K562 (cell line): ENCODE measurements around the gene C20orf173. TPM values are rescaled to one million over a fixed set of nuclear protein-coding genes. Genes with fewer than 3 reads are reported as not detected.

Source experiments
- ATAC-seq: fragments of 200-7000 bp; cut with Tn5 transposase; 3 replicates; pipeline ENCODE4 v1.9.1; 2020; ENCODE audit warnings: moderate library complexity
- BruUV-seq: library from RNA; stranded (reverse); fragments of 400-500 nt; replicated peaks from 2 replicates; lab custom pipeline; 2021; lab: Mats Ljungman, UMichigan
- CTCF ChIA-PET: fragments of 300-600 bp; formaldehyde crosslinking; extraction: SDS; loops from one replicate; lab custom pipeline; 2021; ENCODE audit warnings: low intra/inter-chr PET ratio; lab: Yijun Ruan, JAX
- POLR2A ChIA-PET: fragments of 300-600, 350-650 bp; sonication (Branson Sonifier 250); formaldehyde crosslinking; extraction: SDS; loops from one replicate; lab custom pipeline; 2021; ENCODE audit warnings: antibody characterized with exemption, inconsistent platforms; lab: Yijun Ruan, JAX
- DNase-seq, 4 experiments: peaks; one replicate each; pipeline versions ENCODE4 v3.0.0 to v3.0.0-alpha.2; 2011 to 2018; ENCODE audit warnings: low spot score in 3 of 4, mixed read lengths in 3 of 4; ENCODE audit errors: extremely low read depth in 1 of 4
- FAIRE-seq: peaks from 2 replicates; lab custom pipeline; 2011; peaks lifted over from hg19 to GRCh38; lab: Jason Lieb, UNC
- H2AFZ ChIP-seq: 2 replicates; pipeline ENCODE4 v1.6.0; 2011; ENCODE audit warnings: low read depth, low read length, control low read depth, inconsistent platforms
- H3K27ac ChIP-seq: fragments of 200-600 bp; 3 replicates; pipeline ENCODE4 v1.8.0; 2011; ENCODE audit warnings: low read depth, mild to moderate bottlenecking, control low read depth, inconsistent platforms, low read length, moderate library complexity, mixed read lengths; ENCODE audit errors: extremely low read depth
- H3K27me3 ChIP-seq, 2 experiments: fragments of 300-600 bp in 1 of 2; 2 replicates in 1 of 2; 3 replicates in 1 of 2; pipeline versions ENCODE4 v1.6.0 to v1.8.0; 2011; ENCODE audit warnings: inconsistent platforms in 2 of 2, low read length in 2 of 2, mild to moderate bottlenecking in 1 of 2, mixed read lengths in 1 of 2, moderate library complexity in 1 of 2; ENCODE audit not compliant: control insufficient read depth in 2 of 2, insufficient read depth in 2 of 2
- H3K36me3 ChIP-seq: fragments of 300-600 bp; 3 replicates; pipeline ENCODE4 v1.8.0; 2011; ENCODE audit warnings: mild to moderate bottlenecking, low read length, inconsistent platforms; ENCODE audit not compliant: control insufficient read depth, insufficient read depth
- H3K4me1 ChIP-seq, 2 experiments: fragments of 200-600 bp in 1 of 2; replicated peaks in 1 of 2; 2 replicates in 1 of 2; 3 replicates in 1 of 2; pipeline versions ENCODE4 v1.5.1 to v1.8.0; 2011; ENCODE audit warnings: inconsistent platforms in 2 of 2, low read length in 2 of 2, mild to moderate bottlenecking in 1 of 2, mixed read lengths in 1 of 2, moderate library complexity in 1 of 2; ENCODE audit not compliant: control insufficient read depth in 2 of 2, insufficient read depth in 2 of 2
- H3K4me2 ChIP-seq: 2 replicates; pipeline ENCODE4 v1.6.1; 2011; ENCODE audit warnings: low read length, control low read depth, inconsistent platforms, mixed read lengths; ENCODE audit not compliant: insufficient read depth
- H3K4me3 ChIP-seq: fragments of 200-600 bp; sonication (generic), shearing (Covaris generic); 2 replicates; pipeline ENCODE4 v1.5.1; 2016; ENCODE audit warnings: control low read depth, inconsistent platforms
- H3K79me2 ChIP-seq: fragments of 200-600 bp; 3 replicates; pipeline ENCODE4 v1.8.0; 2011; ENCODE audit warnings: low read length, inconsistent platforms; ENCODE audit not compliant: control insufficient read depth, insufficient read depth
- H3K9ac ChIP-seq, 2 experiments: 2 replicates each; pipeline versions ENCODE4 v1.6.0 to v1.6.1; 2011; ENCODE audit warnings: low read depth in 2 of 2, low read length in 2 of 2, control low read depth in 1 of 2, inconsistent platforms in 1 of 2, mild to moderate bottlenecking in 1 of 2, mixed read lengths in 1 of 2; ENCODE audit not compliant: insufficient read depth in 1 of 2
- H3K9me1 ChIP-seq: one replicate; pipeline ENCODE4 v1.6.0; 2011; ENCODE audit warnings: inconsistent platforms, mild to moderate bottlenecking, low read length, moderate library complexity; ENCODE audit not compliant: control insufficient read depth, insufficient read depth
- H3K9me3 ChIP-seq: replicated peaks from 2 replicates; pipeline ENCODE4 v1.5.1; 2011; ENCODE audit warnings: low read depth, low read length, inconsistent platforms; ENCODE audit not compliant: control insufficient read depth, insufficient read depth
- H4K20me1 ChIP-seq: replicated peaks from 2 replicates; pipeline ENCODE4 v1.6.1; 2011; ENCODE audit warnings: low read length, inconsistent platforms, mixed read lengths; ENCODE audit not compliant: control insufficient read depth, insufficient read depth
- ATF3 ChIP-seq, 2 experiments: fragments of 450-650 bp in 1 of 2; sonication (generic) in 1 of 2; formaldehyde crosslinking in 1 of 2; IDR thresholded peaks in 1 of 2; conservative IDR thresholded peaks in 1 of 2; 2 replicates each; pipeline versions ENCODE4 v1.6.1 to v1.8.1; 2016 to 2023; ENCODE audit warnings: mild to moderate bottlenecking in 2 of 2, moderate library complexity in 2 of 2, inconsistent platforms in 1 of 2, missing genetic modification reagents in 1 of 2
- ATF6 ChIP-seq: sonication (generic); formaldehyde crosslinking; IDR thresholded peaks from 2 replicates; pipeline ENCODE4 v1.4.0; 2020; ENCODE audit warnings: mild to moderate bottlenecking, missing genetic modification reagents
- ID3 ChIP-seq, 2 experiments: fragments of 250-450 bp in 1 of 2; fragments of 450-650 bp in 1 of 2; sonication (Bioruptor Pico) in 1 of 2; IDR thresholded peaks; 2 replicates each; pipeline versions ENCODE4 v1.6.1 to v1.8.0; 2016 to 2021; ENCODE audit warnings: mild to moderate bottlenecking in 2 of 2, moderate library complexity in 2 of 2, missing compliant biosample characterization in 1 of 2, missing genetic modification characterization in 1 of 2
- RBM15 ChIP-seq: fragments of 200-400 bp; formaldehyde crosslinking; IDR thresholded peaks from 2 replicates; pipeline ENCODE4 v1.6.1; 2018; ENCODE audit warnings: mild to moderate bottlenecking, low read length, moderate library complexity; ENCODE audit not compliant: insufficient read depth
- RCOR1 ChIP-seq, 2 experiments: IDR thresholded peaks; 2 replicates each; pipeline ENCODE4 v1.6.1; 2012; ENCODE audit warnings: low read depth in 2 of 2, low read length in 2 of 2, borderline replicate concordance in 1 of 2, improper control_type of control experiment in 1 of 2
- SNRNP70 ChIP-seq: fragments of 200-400 bp; formaldehyde crosslinking; optimal IDR thresholded peaks from 2 replicates; pipeline ENCODE3; 2017; ENCODE audit warnings: low read depth, low read length
- WHSC1 ChIP-seq: IDR thresholded peaks from one replicate; pipeline ENCODE4 v1.6.1; 2012; ENCODE audit warnings: low read length, control low read depth, inconsistent platforms
- ZNF197 ChIP-seq: fragments of 200-800 bp; sonication (Bioruptor generic); IDR thresholded peaks from 2 replicates; pipeline ENCODE4 v1.6.1; 2016; ENCODE audit warnings: low read depth, missing genetic modification characterization, missing compliant biosample characterization
- ZNF274 ChIP-seq: IDR thresholded peaks from 2 replicates; pipeline ENCODE4 v1.6.1; 2011; ENCODE audit warnings: low read depth, mild to moderate bottlenecking, low read length, moderate library complexity, borderline replicate concordance
- WGBS: fragments of 100-300 bp; shearing (Covaris generic); methylation state at CpG from one replicate; pipeline ENCODE4 v1.1.6; 2016; ENCODE audit warnings: low coverage, mixed read lengths; ENCODE audit not compliant: insufficient coverage; ENCODE audit errors: missing lambda C conversion rate; 5-methylcytosine and 5-hydroxymethylcytosine counted together
- in situ Hi-C: fragments of 300-500 bp; cut with MboI; formaldehyde crosslinking; loops from 4 replicates; pipeline ENCODE4 v1.15.0; 2018; ENCODE audit warnings: inconsistent platforms, mixed read lengths
- intact Hi-C: fragments of 100-400 bp; cut with micrococcal nuclease; formaldehyde crosslinking; loops from 2 replicates; pipeline ENCODE4 v1.14.2; 2022
- polyA plus RNA-seq, 8 experiments: library from polyadenylated mRNA; depleted of rRNA in 4 of 8; stranded (reverse) in 5 of 8; unstranded in 3 of 8; fragments of >200 nt; fragmentation: Nextera tagmentation in 2 of 8; fragmentation: Illumina TruSeq in 1 of 8; extraction: Ambion mirVana in 2 of 8; extraction: Trizol in 1 of 8; gene quantifications; 2 replicates each; pipeline versions ENCODE4 v1.2.1 to v1.2.3, GENCODE V29; 2011 to 2014; ENCODE audit warnings: inconsistent platforms in 1 of 8, missing spikeins in 1 of 8
- total RNA-seq, 7 experiments: library from RNA; depleted of rRNA in 6 of 7; stranded (reverse); fragments of >200 nt in 6 of 7; fragmentation: Illumina TruSeq in 2 of 7; extraction: Trizol in 2 of 7; gene quantifications; 2 replicates each; pipeline versions ENCODE4 v1.2.1 to v1.2.3, GENCODE V29; 2011 to 2021; ENCODE audit warnings: low replicate concordance in 1 of 7

The C20orf173 gene
- total and polyA plus RNA-seq, 9 of the 15 experiments (the other 6 are each of a cell fraction or from before 2014, with no cell fraction given): not detected

GRCh38 chr20:35564905-35565304 lies 35.5 kb upstream of the C20orf173 start:
- ChIA-PET POLR2A (interaction anchor here (0.6 to 2.0 kb wide), 3 partner anchors 10 to 231 kb away, joined by 3 to 10 read pairs (median 3); no protein-coding TSS in a partner anchor), CTCF (no interaction called here)
- no peak for TF ChIP-seq RBM15
- TF ChIP-seq WHSC1: no peak
- no peak for TF ChIP-seq ZNF197
- Histone ChIP-seq H3K79me2 (no peaks in the 10 kb centered on the region), H3K36me3 (no peaks in the 10 kb centered on the region), H4K20me1 (0 out of 2 replicates have a peak, but pooled peaks cover 3% of the 10 kb centered on the region), H3K9me3 (no peaks in the 10 kb centered on the region), H3K27me3 (peaks cover 2 to 14% of the 10 kb centered on the region in 2 experiments; a peak in 4 of 5 replicates), H3K9me1 (no peaks in the 10 kb centered on the region), H3K27ac (no peak overlapping the region), H3K9ac (no peak overlapping the region), H3K4me2 (no peak overlapping the region), H2AFZ (no peak overlapping the region), H3K4me3 (no peak overlapping the region), H3K4me1 (peaks cover 0 to 8% of the 10 kb centered on the region in 2 experiments; a peak in 2 of 5 replicates)
- BruUV-seq: no TSS peak
- 16% methylated on average over 6 of the region's 7 CpGs for WGBS
- FAIRE-seq (no peak), DNase-seq (peak in 2 of 4 experiments; percentile 7), ATAC-seq (no peak)
- intact Hi-C loops (no loop called here), in situ Hi-C loops (no loop called here)

GRCh38 chr20:35563834-35564233 lies 34.4 kb upstream of the C20orf173 start:
- peaks cover 2 to 14% of the 10 kb centered on the region in 2 experiments; a peak in 4 of 5 replicates for H3K27me3 ChIP-seq
- POLR2A ChIA-PET: interaction anchor here (2.0 kb wide), 1 partner anchor 9 kb away, joined by 10 read pairs; no protein-coding TSS in a partner anchor
- BruUV-seq: no TSS peak
- no peak overlapping the region for H3K4me2 ChIP-seq
- intact Hi-C loops (no loop called here), in situ Hi-C loops (no loop called here)
- no peak overlapping the region for H3K4me3 ChIP-seq
- no peak overlapping the region for H3K27ac ChIP-seq
- no peaks in the 10 kb centered on the region for H3K9me1 ChIP-seq
- peaks cover 3% of the 10 kb centered on the region; the same call in 1 of the 2 replicates for H4K20me1 ChIP-seq
- WGBS: 9% methylated on average over 10 of the region's 10 CpGs
- peak in 2 of 4 experiments; percentile 12 to 17 for DNase-seq
- no peak for ATAC-seq
- H3K36me3 ChIP-seq: no peaks in the 10 kb centered on the region
- H3K9ac ChIP-seq: no peak overlapping the region
- no peak for FAIRE-seq
- peaks cover 0 to 14% of the 10 kb centered on the region in 2 experiments; a peak in 2 of 5 replicates for H3K4me1 ChIP-seq
- no peaks in the 10 kb centered on the region for H3K79me2 ChIP-seq
- CTCF ChIA-PET: no interaction called here
- no peak overlapping the region for H2AFZ ChIP-seq
- no peaks in the 10 kb centered on the region for H3K9me3 ChIP-seq
- TF ChIP-seq SNRNP70: no peak
- TF ChIP-seq ATF6 (CRISPR knock-in tag): no peak
- no peak for TF ChIP-seq RCOR1 (IDR thresholded peaks at IDR 0.05; ENCODE audit: borderline replicate concordance in 1 of 2, low read depth in 2 of 2, low read length in 2 of 2)
- TF ChIP-seq ZNF274: no peak
- TF ChIP-seq ID3 (CRISPR knock-in tag; IDR thresholded peaks at IDR 0.05): no peak
- TF ChIP-seq ID3 (tag; IDR thresholded peaks at IDR 0.05): no peak
- peak; percentile 82 for TF ChIP-seq ATF3 (IDR thresholded peaks at IDR 0.05)
- TF ChIP-seq ATF3 (CRISPR knock-in tag; conservative IDR thresholded peaks at IDR 0.05): no peak
